ENCODE results near the gene EFCAB6. TPM values are rescaled to one million over a fixed set of nuclear protein-coding genes. Genes with fewer than 3 reads are reported as not detected.

The EFCAB6 gene
- total RNA-seq, 4 donors from 2014 or later, result 0.35 to 4.4 (median 0.94) TPM; not detected in 1

- peak in 1 of 3 donors; percentile 41 for DNase-seq
- Histone ChIP-seq H3K4me3 (no peak overlapping the region), H3K27me3 (no peaks in the 10 kb centered on the region), H3K9me3 (no peaks in the 10 kb centered on the region), H3K4me1 (no peaks in the 10 kb centered on the region), H3K36me3 (no peaks in the 10 kb centered on the region), H3K27ac (no peak overlapping the region)
- TF ChIP-seq POLR2A (IDR thresholded peaks at IDR 0.05) (no peak), CTCF (IDR thresholded peaks at IDR 0.05) (no peak)
These were observed 9.7 kb upstream of the EFCAB6 start for GRCh38 chr22:43821606-43822425.

GRCh38 chr22:43820651-43821305 lies 8.7 kb upstream of the EFCAB6 start:
- no peak for TF ChIP-seq POLR2A (IDR thresholded peaks at IDR 0.05)
- no peak for TF ChIP-seq CTCF (IDR thresholded peaks at IDR 0.05)
- peak in 1 of 3 donors; percentile 35 for DNase-seq
- Histone ChIP-seq H3K27ac (no peak overlapping the region), H3K4me1 (no peaks in the 10 kb centered on the region), H3K9me3 (no peaks in the 10 kb centered on the region), H3K36me3 (no peaks in the 10 kb centered on the region), H3K27me3 (no peaks in the 10 kb centered on the region), H3K4me3 (no peak overlapping the region)

- TF ChIP-seq CTCF (IDR thresholded peaks at IDR 0.05), result no peak
- TF ChIP-seq POLR2A (IDR thresholded peaks at IDR 0.05), result no peak
- H3K4me1 ChIP-seq, result no peaks in the 10 kb centered on the region
- no peak overlapping the region for H3K27ac ChIP-seq
- no peaks in the 10 kb centered on the region for H3K9me3 ChIP-seq
- no peaks in the 10 kb centered on the region for H3K27me3 ChIP-seq
- no peaks in the 10 kb centered on the region for H3K36me3 ChIP-seq
- DNase-seq, result peak in 1 of 3 donors; percentile 14
- no peak overlapping the region for H3K4me3 ChIP-seq
These were observed 8.0 kb upstream of the EFCAB6 start for GRCh38 chr22:43819931-43820640.

GRCh38 chr22:43819421-43819921 lies 7.4 kb upstream of the EFCAB6 start:
- DNase-seq, result no peak
- TF ChIP-seq CTCF (IDR thresholded peaks at IDR 0.05) (no peak), POLR2A (IDR thresholded peaks at IDR 0.05) (no peak)
- H3K4me3 ChIP-seq, result no peak overlapping the region
- no peaks in the 10 kb centered on the region for H3K36me3 ChIP-seq
- H3K4me1 ChIP-seq, result no peaks in the 10 kb centered on the region
- H3K9me3 ChIP-seq, result no peaks in the 10 kb centered on the region
- no peak overlapping the region for H3K27ac ChIP-seq
- H3K27me3 ChIP-seq, result no peaks in the 10 kb centered on the region

GRCh38 chr22:43818981-43819380 lies 6.9 kb upstream of the EFCAB6 start:
- no peak overlapping the region for H3K27ac ChIP-seq
- no peaks in the 10 kb centered on the region for H3K27me3 ChIP-seq
- no peaks in the 10 kb centered on the region for H3K9me3 ChIP-seq
- no peak for DNase-seq
- TF ChIP-seq CTCF (IDR thresholded peaks at IDR 0.05) (no peak), POLR2A (IDR thresholded peaks at IDR 0.05) (no peak)
- no peak overlapping the region for H3K4me3 ChIP-seq
- H3K4me1 ChIP-seq, result no peaks in the 10 kb centered on the region
- no peaks in the 10 kb centered on the region for H3K36me3 ChIP-seq

All from Peyer's patch (tissue), 4 donors.